ENCODE measurements around the gene LCLAT1.
A peak's percentile ranks its signal among the peaks of the same experiment; 100 is the strongest.

Gene LCLAT1

DNA sequence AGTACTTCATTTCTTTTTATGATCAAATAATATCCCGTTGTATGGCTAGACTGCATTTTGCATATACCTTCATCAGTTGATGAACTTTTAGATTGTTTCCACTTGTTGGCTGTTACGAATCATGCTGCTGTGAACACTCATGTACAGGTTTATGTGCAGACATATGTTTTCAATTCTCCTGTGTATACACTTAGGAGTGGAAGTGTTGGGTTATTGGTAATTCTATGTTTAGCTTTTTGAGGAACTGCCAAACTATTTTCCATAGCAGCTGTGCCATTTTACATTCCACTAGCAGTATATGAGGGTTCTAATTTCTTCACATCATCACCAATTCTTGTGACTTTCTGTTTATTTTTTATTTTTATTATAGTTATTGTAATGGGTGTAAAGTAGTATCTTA is 32.1 kb upstream of the LCLAT1 start:
- H3K36me3 Mint-ChIP-seq = no peaks in the 10 kb centered on the region
- H3K4me1 Mint-ChIP-seq (ENCODE audit: low read depth) = peaks cover 18% of the 10 kb centered on the region
- no peaks in the 10 kb centered on the region for H3K27me3 Mint-ChIP-seq
- H3K4me3 Mint-ChIP-seq = no peak overlapping the region
- peak overlapping the region; percentile 24 for H3K27ac Mint-ChIP-seq
- no peaks in the 10 kb centered on the region for H3K9me3 Mint-ChIP-seq (ENCODE audit: low read depth)

DNA sequence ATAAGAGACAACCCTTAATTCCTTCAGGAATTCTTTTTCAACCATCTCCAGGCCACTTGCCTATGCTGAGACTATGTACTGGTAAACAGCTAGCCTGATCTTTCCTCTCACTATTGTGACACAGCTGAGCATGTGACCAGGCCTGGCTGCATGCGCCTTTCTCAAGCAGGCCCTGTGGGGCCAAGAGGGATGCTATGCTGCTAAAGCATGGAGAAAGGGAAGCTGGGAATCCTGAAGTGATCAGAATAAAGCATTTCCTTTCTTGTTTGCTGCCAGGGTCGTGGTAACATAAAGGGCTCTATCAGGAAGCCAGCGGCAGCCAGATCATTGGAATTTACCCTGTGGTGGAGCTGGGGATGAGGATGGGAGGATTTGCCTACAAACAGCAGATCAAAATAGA is 29.8 kb upstream of the LCLAT1 start:
- Mint-ChIP-seq H3K27ac (no peak overlapping the region), H3K36me3 (no peaks in the 10 kb centered on the region), H3K4me1 (ENCODE audit: low read depth) (peaks cover 20% of the 10 kb centered on the region), H3K4me3 (no peak overlapping the region), H3K27me3 (no peaks in the 10 kb centered on the region), H3K9me3 (ENCODE audit: low read depth) (no peaks in the 10 kb centered on the region)

DNA sequence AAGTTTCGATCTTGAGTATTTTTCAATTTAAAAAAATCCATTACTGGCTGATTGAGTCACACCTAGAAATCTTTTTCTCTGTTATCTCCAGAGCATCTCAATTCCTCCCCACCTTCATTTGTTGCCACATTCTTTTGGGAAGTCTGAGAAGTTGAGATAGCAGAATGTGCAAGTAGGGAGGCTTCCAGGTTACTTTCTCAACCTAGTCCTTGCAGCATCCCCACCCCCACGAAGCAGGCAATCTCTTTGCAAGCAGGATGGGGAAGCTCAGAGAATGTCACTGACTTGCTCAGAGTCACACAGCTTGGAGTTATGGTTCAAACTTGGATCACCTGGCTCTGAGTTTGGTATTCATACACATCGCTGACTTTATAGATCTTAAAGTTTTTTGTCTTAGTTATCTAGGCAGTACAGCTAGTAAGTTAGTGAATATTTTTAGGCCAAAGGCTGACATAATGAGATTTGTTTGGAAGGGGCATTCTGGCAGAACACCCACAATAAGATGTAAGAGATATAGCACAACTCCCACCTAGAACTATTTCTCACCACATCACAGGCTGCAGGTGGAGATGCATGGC is 25.9 kb upstream of the LCLAT1 start:
- Mint-ChIP-seq H3K27ac (peak overlapping the region; percentile 96), H3K4me3 (peak overlapping the region; percentile 81), H3K36me3 (no peaks in the 10 kb centered on the region), H3K9me3 (ENCODE audit: low read depth) (no peaks in the 10 kb centered on the region), H3K27me3 (no peaks in the 10 kb centered on the region), H3K4me1 (ENCODE audit: low read depth) (peaks cover 49% of the 10 kb centered on the region)

DNA sequence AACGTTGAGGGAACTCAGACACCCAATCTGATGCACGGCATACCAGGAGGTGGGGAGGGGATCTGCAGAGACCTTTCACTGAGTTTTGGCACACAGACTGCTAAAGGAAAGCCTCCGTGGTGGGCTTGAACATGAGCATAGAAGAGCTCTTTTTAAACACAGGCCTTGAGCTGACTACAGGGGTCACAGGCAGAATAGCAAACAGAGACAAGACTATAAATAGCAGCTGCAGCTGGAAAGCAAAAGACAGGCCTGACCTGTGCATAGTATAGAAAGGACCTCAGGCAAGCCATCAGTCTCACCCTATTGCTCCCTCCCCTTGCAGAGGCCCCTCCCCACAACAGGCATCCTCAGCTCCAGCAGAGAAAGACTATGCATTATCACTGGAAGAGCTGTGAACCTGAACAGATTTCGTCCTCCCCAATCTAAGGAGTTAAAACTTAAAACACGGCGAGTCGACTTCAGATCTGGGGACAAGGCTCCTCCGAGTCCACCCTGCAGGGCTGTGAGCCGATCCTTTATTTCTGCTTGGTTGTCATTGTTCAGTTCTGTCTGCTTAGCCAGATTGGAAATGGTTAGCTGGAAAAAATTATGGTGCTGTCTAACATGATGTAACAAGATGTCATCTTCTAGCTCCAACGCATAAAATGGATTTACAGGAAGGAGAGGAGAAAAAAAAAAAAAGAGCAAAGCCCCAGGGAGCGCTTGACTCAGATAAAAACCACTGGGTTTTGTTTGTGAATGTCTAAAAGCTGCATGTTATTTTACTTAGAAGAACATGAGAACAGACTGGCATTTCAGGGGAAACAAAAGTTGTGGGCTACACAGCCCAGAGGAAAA is 25.2 kb upstream of the LCLAT1 start:
- H3K27me3 Mint-ChIP-seq = no peaks in the 10 kb centered on the region
- peak overlapping the region; percentile 96 for H3K27ac Mint-ChIP-seq
- peaks cover 55% of the 10 kb centered on the region for H3K4me1 Mint-ChIP-seq (ENCODE audit: low read depth)
- no peaks in the 10 kb centered on the region for H3K9me3 Mint-ChIP-seq (ENCODE audit: low read depth)
- H3K36me3 Mint-ChIP-seq = no peaks in the 10 kb centered on the region
- peak overlapping the region; percentile 81 for H3K4me3 Mint-ChIP-seq

DNA sequence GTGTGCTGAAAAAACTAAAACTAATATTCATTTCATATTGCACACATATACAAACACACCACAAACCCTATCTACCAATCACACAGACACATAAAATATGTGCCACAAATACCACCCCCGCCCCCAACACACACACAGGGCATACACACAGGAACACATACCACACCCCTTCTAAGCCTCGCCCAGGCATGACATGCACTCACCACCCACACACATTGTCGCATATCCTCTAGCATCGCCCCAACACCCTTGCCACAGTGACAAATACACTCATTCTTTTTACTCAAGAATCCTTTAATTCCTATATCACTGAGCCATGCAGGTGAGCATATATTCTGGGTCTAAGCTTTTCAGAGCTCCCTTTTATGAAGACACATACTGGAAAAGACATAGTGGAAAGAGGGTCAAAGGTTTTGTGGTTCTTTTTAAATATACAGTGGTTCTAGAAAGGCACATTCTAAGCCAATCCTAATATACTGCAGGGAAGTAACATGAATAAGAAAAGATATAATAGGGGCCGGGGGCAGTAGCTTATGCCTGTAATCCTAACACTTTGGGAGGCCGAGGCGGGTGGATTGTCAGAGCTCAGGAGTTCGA is 24.5 kb upstream of the LCLAT1 start:
- no peaks in the 10 kb centered on the region for H3K27me3 Mint-ChIP-seq

DNA sequence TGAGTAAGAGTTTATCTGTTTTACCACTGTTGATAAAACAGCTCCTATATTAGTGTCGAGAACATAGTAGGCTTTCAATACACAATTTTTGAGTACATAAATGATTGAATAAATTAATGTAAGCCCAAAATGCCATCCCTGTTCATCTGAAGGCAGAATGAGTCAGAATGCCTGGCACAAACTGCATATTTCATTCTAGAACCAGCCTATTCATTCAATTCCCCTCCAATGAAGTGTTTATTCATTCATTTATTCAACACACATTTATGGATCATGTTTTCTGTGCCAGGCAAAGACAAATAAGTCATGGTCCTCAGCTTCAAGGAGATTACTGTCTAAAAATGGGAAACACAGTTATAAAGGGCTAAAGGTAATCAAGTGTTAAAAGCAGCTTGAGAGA is 22.8 kb upstream of the LCLAT1 start:
- Mint-ChIP-seq H3K36me3 (no peaks in the 10 kb centered on the region), H3K4me1 (ENCODE audit: low read depth) (peaks cover 74% of the 10 kb centered on the region), H3K27ac (peak overlapping the region; percentile 61), H3K4me3 (no peak overlapping the region), H3K9me3 (ENCODE audit: low read depth) (no peaks in the 10 kb centered on the region), H3K27me3 (no peaks in the 10 kb centered on the region)

More for the DNA sequence above, 24.5 kb upstream of the LCLAT1 start:
- peak overlapping the region; percentile 96 for H3K27ac Mint-ChIP-seq
- H3K4me3 Mint-ChIP-seq = peak overlapping the region; percentile 81
- H3K36me3 Mint-ChIP-seq = no peaks in the 10 kb centered on the region
- H3K9me3 Mint-ChIP-seq (ENCODE audit: low read depth) = no peaks in the 10 kb centered on the region
- peaks cover 61% of the 10 kb centered on the region for H3K4me1 Mint-ChIP-seq (ENCODE audit: low read depth)

DNA sequence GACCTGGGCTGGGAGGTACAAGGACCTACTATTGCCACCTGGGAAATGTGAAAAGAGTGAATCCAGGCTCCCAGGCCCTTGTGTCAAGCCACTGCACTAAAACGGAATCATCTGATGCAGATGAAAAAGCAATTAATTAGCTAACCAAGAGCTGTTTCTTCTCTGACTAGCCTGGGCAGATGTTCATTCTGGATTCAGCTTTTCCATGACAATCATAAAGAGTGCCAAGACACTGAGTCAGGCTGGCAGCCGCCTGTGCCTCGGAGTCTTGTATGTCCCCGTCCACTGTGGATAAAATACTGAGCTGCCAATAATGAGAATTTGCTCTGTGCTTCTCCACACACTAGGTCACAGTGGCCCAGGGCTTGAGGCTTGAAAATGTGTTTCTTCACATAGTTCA is 21.7 kb upstream of the LCLAT1 start:
- peak overlapping the region; percentile 6 for H3K27ac Mint-ChIP-seq
- H3K4me3 Mint-ChIP-seq = no peak overlapping the region
- peaks cover 76% of the 10 kb centered on the region for H3K4me1 Mint-ChIP-seq (ENCODE audit: low read depth)
- H3K36me3 Mint-ChIP-seq = no peaks in the 10 kb centered on the region
- H3K27me3 Mint-ChIP-seq = no peaks in the 10 kb centered on the region
- H3K9me3 Mint-ChIP-seq (ENCODE audit: low read depth) = no peaks in the 10 kb centered on the region

DNA sequence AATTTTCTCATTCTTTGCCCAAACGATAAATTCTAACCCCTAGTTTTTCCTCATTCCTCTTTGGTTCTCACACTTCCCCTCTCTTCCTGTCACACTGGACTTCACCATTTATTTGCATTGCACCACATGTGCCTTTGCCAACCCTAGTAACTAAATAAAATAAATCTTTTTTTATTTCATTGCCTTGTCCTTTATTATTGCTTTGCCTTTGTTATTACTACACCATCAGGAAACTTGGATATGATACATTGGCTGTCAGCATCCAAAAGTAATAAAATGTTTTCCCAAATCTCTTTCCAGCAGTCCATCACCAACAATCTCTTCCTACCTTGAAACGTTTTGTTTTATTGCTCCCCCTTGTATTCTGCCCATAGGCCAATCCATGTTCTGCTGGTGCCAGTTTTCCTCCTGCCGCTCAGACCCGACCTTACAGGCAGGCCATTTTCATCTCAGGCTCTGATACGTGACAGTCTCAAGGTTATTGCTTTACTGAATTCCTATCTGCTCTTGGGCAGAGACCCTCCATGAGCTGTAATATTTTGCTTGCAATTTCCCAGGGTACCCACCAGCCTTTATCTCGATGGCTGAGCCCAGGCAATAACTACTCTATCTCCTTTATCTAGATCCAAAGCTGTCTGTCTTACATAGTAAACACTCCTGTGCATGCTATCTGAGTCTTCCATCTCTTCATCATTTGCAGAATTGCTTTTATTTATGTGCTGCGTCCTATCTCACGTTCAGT is 19.3 kb upstream of the LCLAT1 start:
- H3K4me3 Mint-ChIP-seq = peak overlapping the region; percentile 51
- no peaks in the 10 kb centered on the region for H3K9me3 Mint-ChIP-seq (ENCODE audit: low read depth)
- no peaks in the 10 kb centered on the region for H3K36me3 Mint-ChIP-seq
- no peaks in the 10 kb centered on the region for H3K27me3 Mint-ChIP-seq
- H3K4me1 Mint-ChIP-seq (ENCODE audit: low read depth) = peaks cover 56% of the 10 kb centered on the region
- H3K27ac Mint-ChIP-seq = peak overlapping the region; percentile 78

DNA sequence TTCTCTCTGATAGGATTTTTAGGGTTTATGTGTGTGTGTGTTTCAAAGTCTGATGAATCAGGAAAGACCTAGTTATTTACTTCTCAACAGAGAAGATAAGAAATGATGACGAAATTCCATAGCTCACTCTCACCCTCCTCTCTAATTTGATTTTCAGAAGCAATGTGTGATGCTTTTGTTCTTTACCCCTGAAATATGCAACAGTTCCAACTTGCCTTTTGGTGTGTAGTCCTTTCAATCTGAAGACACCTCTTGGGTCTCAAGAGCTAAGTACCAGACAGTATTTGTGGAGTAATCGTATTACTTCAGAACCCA is 18.7 kb upstream of the LCLAT1 start:
- Mint-ChIP-seq H3K4me1 (ENCODE audit: low read depth) (peaks cover 51% of the 10 kb centered on the region), H3K27me3 (no peaks in the 10 kb centered on the region), H3K36me3 (no peaks in the 10 kb centered on the region), H3K9me3 (ENCODE audit: low read depth) (no peaks in the 10 kb centered on the region), H3K27ac (peak overlapping the region; percentile 78), H3K4me3 (peak overlapping the region; percentile 51)

DNA sequence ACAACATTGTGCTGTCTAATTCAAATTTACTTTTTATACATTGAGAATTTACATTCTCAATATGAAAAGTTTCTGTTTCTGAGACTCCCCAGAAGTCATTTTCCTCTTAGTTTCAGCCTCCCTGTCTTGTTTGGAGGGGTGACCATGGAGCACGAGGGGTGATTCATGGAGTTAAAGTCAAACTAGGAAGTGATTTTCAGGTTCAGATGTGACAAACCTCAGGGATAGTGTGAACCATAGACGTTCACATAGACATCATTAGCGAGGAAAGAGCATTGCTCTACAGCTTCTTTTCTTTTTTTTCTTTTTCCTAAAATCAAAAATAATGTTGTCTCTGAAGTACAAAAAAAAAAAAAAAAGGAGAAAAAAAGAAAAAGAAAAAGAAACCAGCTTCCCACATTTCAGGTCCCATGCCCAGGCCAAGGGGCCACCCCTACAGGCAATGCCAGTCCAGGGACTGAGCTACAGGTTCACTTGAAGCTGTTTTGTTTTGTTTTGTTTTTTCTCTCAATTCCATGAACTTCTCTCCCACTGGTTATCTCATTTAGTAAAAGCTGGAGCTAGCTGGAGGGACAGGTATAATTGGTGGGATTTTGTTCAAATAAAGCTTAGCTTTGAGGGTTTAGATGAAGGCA is 18.1 kb upstream of the LCLAT1 start:
- Mint-ChIP-seq H3K4me1 (ENCODE audit: low read depth) (peaks cover 47% of the 10 kb centered on the region), H3K27ac (peak overlapping the region; percentile 78), H3K36me3 (no peaks in the 10 kb centered on the region), H3K4me3 (peak overlapping the region; percentile 51), H3K9me3 (ENCODE audit: low read depth) (no peaks in the 10 kb centered on the region), H3K27me3 (no peaks in the 10 kb centered on the region)

DNA sequence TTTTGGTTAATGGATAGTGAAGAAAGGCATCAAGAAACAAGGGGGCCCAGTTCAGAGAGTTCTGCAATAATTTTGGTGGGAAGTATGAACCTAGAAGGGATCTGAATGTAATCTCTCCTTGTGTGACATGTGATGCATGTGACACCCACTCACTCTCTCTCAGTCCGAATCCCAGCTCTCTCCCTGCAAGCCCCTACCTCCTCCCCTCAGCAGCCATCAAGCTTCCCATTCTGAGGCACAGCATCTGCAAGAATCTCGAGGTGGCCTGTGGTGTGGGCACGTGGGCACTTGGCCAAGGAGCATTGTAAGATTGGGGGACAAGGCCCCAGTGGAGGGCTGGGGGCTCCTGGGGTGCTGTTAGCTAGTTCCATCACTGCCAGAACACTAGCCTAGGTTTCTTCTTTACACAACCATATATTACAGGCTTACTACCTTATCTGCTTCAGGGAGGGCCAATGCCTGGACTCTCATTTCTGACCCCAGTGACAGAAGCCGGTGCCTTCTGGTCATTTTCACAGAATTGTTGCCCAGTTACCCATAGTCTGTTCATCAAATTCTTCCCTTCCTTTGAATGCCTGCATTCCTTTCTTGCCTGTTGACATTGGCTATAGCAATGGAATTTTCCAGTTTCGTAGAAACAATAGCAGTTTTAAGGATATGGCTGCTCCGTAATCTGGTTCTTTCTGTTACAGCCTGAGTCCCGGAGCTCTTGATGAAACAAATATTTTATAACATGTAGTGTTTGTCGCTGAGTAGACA is 13.3 kb upstream of the LCLAT1 start:
- H3K4me3 Mint-ChIP-seq = no peak overlapping the region
- peaks cover 22% of the 10 kb centered on the region for H3K4me1 Mint-ChIP-seq (ENCODE audit: low read depth)
- no peaks in the 10 kb centered on the region for H3K36me3 Mint-ChIP-seq
- no peaks in the 10 kb centered on the region for H3K9me3 Mint-ChIP-seq (ENCODE audit: low read depth)
- no peaks in the 10 kb centered on the region for H3K27me3 Mint-ChIP-seq
- H3K27ac Mint-ChIP-seq = no peak overlapping the region

DNA sequence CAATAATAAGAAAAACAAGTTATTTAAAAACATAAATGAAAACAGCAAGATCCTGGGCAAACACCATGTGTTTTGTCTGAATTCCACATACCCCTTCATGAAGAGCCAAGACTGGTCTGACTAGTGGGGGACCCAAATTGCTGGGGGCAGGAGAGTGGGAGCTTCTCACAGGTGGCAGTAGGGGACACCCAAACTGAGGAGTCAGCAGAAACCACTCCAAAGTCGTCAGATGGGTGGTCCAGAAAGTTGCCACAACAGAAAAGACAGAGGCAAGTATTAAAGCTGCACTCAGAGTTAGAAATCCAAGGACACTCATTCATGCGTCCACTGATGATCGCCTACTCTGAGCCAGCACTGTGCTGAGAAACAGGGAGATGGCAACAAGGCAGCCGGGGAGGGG is 12.3 kb upstream of the LCLAT1 start:
- Mint-ChIP-seq H3K4me3 (no peak overlapping the region), H3K36me3 (no peaks in the 10 kb centered on the region), H3K27me3 (no peaks in the 10 kb centered on the region), H3K4me1 (ENCODE audit: low read depth) (peaks cover 22% of the 10 kb centered on the region), H3K27ac (no peak overlapping the region), H3K9me3 (ENCODE audit: low read depth) (no peaks in the 10 kb centered on the region)

DNA sequence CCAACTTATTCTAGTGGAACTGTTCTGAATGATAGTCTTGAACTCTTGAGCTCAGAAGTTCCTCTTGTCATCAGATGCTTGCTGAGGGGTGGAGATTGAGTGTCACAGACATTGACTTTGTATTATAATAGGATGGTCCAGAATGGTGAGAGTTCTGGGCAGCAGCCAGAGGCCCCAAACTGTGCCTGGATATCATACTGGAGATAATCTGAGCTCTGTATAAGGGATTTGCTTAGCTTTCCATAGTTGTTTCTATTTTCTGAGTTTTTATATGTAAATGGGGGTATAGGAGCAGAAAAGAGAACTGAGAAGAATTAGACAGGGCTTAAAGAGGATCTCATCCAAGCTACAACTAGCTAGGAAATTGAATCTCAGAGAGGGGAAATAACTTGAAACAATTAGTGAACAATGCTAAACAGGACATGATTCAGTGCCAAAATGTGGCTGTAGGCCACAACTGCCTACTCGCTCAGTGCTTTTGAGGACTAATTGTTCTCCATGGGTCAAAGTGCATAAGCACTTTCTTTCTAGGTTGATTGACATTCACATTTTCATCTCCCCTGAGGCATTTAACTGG is 10.1 kb upstream of the LCLAT1 start:
- no peaks in the 10 kb centered on the region for H3K27me3 Mint-ChIP-seq
- H3K4me3 Mint-ChIP-seq = no peak overlapping the region
- no peaks in the 10 kb centered on the region for H3K36me3 Mint-ChIP-seq
- H3K27ac Mint-ChIP-seq = peak overlapping the region; percentile 12
- peaks cover 33% of the 10 kb centered on the region for H3K4me1 Mint-ChIP-seq (ENCODE audit: low read depth)
- no peaks in the 10 kb centered on the region for H3K9me3 Mint-ChIP-seq (ENCODE audit: low read depth)

Data from activated naive CD8-positive, alpha-beta T cell (primary cell).